ENCODE measurements around the gene RUNX3.

RUNX3 gene

DNA sequence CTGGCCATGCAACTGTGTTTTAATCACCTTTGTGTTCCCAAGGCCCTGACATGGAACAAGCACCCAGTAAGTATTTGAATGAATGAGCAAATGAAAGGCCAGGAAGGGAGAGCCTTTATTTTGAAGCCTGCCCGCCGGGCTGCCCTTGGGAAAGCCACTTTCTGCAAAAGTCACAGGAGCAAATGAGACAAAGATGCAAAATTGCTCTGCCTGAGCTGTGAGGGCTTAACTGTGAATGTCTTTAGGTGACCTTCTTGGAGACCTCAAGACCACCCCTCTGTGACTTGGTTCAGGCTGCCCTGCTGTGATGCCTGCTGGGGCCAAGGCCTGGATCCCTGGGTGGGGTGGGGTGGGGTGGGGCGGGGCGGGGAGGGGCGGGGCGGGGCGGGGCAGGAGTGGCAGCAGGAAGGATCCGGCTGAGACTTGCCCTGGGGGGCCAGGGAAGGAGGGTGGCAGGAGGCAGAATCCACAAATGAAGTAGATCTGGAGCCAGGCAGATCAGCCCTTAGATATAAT is 54.0 kb downstream of the RUNX3 start:
- TF ChIP-seq, protein P1, sequence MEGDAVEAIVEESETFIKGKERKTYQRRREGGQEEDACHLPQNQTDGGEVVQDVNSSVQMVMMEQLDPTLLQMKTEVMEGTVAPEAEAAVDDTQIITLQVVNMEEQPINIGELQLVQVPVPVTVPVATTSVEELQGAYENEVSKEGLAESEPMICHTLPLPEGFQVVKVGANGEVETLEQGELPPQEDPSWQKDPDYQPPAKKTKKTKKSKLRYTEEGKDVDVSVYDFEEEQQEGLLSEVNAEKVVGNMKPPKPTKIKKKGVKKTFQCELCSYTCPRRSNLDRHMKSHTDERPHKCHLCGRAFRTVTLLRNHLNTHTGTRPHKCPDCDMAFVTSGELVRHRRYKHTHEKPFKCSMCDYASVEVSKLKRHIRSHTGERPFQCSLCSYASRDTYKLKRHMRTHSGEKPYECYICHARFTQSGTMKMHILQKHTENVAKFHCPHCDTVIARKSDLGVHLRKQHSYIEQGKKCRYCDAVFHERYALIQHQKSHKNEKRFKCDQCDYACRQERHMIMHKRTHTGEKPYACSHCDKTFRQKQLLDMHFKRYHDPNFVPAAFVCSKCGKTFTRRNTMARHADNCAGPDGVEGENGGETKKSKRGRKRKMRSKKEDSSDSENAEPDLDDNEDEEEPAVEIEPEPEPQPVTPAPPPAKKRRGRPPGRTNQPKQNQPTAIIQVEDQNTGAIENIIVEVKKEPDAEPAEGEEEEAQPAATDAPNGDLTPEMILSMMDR (IDR thresholded peaks at IDR 0.05; ENCODE audit: control insufficient read depth, insufficient read depth, low read depth, low read length, missing control alignments), result no peak

DNA sequence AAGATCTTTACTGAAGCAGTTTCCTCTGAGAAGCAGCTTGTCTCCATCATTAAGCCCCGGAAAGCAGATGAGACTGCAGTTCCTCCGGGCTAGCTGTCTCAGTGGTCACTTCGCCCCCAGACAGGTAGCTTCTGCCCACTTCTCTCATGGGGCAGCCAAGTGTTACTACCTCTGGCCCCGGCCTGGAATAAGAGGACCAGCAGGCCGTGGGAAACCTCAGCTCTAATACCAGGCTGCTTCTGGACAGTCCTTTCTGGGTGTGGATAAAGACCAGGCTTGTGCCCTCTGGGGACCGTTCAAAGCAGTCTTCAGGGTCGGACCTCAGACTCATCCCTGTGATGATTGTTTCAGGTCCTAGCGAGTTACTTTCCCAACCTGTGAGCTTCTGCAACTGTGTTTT is 54.8 kb downstream of the RUNX3 start:
- H3K4me3 ChIP-seq (ENCODE audit: control insufficient read depth, low read depth, low read length), result no peak overlapping the region
- TF ChIP-seq, protein P1 (IDR thresholded peaks at IDR 0.05; ENCODE audit: control insufficient read depth, insufficient read depth, low read depth, low read length, missing control alignments), result no peak
- DNase-seq (ENCODE audit: low read depth), result no peak

More for the DNA sequence above, 54.0 kb downstream of the RUNX3 start:
- no peak for DNase-seq (ENCODE audit: low read depth)
- no peak overlapping the region for H3K4me3 ChIP-seq (ENCODE audit: control insufficient read depth, low read depth, low read length)

DNA sequence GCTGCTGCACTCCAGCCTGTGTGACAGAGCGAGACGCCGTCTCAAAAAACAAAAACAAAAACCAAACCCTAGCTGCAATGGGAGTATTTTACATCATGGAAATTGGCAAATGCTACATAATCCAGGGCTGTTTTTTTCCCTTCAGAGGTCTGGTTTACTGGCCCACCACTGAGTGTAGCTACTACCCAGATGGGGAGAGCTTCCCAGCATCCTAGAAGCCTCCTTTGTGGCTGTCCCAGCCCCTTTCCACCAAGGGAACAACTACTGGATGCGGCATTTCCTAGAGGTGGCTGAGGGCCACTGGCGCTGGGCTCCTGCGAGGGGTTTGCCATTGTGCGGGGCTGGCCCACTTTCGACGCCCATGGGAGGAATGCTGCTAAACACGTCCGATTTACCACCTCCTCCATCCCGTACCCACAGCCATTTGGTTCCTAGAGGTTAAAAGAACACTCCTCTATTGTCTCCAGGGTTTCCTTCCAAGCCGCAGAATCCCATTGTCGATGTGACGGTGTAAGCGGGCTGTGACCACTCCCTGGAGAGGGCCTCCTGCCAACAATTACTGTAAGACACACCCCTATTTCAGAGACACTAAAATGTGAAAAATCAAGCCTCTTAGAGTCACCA is 55.4 kb downstream of the RUNX3 start:
- no peak for DNase-seq (ENCODE audit: low read depth)
- TF ChIP-seq, protein P1 (IDR thresholded peaks at IDR 0.05; ENCODE audit: control insufficient read depth, insufficient read depth, low read depth, low read length, missing control alignments), result no peak
- no peak overlapping the region for H3K4me3 ChIP-seq (ENCODE audit: control insufficient read depth, low read depth, low read length)

DNA sequence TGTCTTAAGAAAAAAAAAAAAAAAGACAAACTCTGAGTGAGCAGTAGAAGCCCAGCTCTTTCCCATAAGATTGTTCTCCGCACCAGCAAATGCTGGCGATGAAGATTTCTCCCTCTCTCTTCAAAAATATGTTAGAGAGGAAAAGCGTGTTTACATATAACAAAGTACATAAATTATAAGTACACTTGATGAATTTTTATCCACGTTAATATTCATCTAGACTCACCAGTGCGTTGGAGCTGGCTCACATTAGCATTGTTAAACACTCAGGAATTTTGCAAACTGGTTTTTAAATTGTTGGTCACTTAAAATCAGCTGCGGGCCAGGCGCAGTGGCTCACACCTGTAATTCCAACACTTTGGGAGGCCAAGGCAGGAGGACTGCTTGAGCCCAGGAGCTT is 56.0 kb downstream of the RUNX3 start:
- H3K4me3 ChIP-seq (ENCODE audit: control insufficient read depth, low read depth, low read length), result no peak overlapping the region
- TF ChIP-seq, protein P1 (IDR thresholded peaks at IDR 0.05; ENCODE audit: control insufficient read depth, insufficient read depth, low read depth, low read length, missing control alignments), result no peak
- DNase-seq (ENCODE audit: low read depth), result no peak

DNA sequence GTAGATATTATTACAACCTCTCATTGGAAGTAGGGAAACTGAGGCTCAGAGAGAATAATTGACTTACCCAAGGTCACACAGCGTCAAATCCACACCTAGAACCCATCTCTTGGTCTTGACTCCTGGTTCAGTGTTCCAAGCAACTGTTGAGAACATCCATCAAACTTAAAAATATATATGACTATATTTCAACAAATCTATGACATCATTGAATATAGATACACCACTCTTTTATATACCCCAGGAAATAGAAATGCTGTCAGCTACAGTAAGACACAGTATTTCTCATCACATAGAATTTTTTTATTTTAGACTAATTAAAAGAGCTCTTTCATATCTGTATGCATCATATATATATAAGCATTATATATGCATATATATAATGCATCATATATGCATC is 56.9 kb downstream of the RUNX3 start:
- TF ChIP-seq, protein P1 (IDR thresholded peaks at IDR 0.05; ENCODE audit: control insufficient read depth, insufficient read depth, low read depth, low read length, missing control alignments), result no peak
- DNase-seq (ENCODE audit: low read depth), result no peak
- H3K4me3 ChIP-seq (ENCODE audit: control insufficient read depth, low read depth, low read length), result no peak overlapping the region

DNA sequence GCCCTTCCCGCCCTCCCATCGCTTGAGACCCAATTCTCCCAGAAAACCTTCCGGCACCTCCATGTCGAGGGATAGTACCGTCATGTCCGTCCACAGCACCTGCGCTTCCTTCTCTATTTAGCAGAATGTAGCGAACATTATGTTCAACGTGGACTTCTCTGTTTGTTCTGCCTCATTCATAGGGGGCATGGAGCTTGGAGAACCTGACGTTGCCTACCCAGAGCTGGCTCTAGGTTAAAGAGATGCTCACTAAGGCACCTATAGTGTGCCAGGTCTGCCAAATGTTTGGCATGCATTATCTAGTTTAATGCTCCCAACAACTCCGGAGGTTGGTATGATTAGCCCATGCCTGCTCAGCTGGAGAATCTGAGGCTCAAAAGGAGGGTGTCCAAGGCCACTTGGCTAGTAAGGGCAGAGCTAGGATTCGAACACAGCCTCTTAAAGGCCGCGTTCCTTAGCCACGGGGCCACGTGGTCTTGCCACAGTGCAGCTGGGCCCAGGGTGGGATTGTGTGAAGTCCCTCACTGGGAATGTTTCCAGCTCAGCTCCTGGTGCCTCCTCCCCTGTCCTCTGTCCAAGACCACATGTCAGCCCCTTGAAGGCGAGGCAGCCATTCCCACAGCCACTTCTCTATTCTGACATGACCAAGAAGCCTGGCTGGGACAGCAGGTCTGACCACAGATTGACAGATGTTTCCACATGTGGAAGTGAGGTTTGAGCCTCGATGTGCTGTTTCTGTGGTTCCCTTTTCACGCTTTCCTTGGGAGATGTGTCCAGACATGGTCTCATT is 57.8 kb downstream of the RUNX3 start:
- no peak overlapping the region for H3K4me3 ChIP-seq (ENCODE audit: control insufficient read depth, low read depth, low read length)
- TF ChIP-seq, protein P1 (IDR thresholded peaks at IDR 0.05; ENCODE audit: control insufficient read depth, insufficient read depth, low read depth, low read length, missing control alignments), result no peak

More for the DNA sequence above, 57.8 kb downstream of the RUNX3 start:
- no peak for DNase-seq (ENCODE audit: low read depth)

Data from AG09309 (cell line).